ENCODE data around the gene ADM2. TPM values are rescaled to one million over a fixed set of nuclear protein-coding genes. Genes with fewer than 3 reads are reported as not detected.

Gene ADM2
- total RNA-seq, 1 donor from 2014 or later, result 23.0 TPM

DNA sequence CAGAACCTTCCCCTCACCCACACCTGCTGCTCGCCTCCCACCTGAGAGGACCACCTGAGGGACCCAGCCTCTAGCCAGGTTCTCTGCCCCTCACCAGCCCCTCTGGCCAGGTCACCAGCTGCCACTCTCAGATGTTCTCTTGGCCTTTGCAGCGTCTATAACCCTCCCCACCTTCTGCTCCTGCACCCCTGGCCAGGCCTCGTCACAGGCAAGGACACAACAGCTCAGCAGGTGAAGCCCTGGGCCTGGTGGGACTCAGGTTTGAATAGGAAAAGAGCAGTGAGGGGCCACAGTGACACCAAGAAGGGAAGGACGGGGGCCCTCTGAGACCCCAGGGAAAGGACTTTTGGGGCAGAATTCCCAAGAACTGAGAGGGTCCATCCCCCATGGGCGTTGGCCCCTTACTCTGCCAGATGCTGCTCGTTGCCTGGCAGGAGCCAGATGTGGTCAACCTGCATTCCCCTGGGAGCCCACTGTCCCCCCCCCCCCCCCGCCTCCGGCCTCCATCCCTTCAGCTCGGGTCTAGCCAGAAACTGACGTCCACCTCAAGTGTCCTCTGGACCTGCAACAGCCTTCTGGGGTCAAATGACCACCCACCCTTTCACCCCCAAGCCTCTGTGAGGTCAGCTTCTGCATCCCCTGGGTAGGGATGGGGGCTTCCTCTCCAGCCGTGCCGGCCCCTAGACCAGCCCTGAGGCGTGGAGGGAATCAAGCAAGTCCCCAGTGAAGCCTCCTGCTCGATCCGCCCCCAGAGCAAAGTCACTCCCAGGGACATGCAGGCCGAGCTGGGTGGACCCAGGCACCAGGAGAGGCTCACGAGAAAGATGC, 35.2 kb upstream of the ADM2 start:
- Histone ChIP-seq H3K9me3 (ENCODE audit: insufficient read depth, low read depth, low read length) (no peaks in the 10 kb centered on the region), H2AFZ (ENCODE audit: low read depth, low read length) (no peak overlapping the region), H3K79me2 (ENCODE audit: insufficient read depth, low read length) (no peaks in the 10 kb centered on the region), H3K4me1 (ENCODE audit: insufficient read depth, low read length) (peaks cover 7% of the 10 kb centered on the region), H3K9ac (ENCODE audit: low read length) (no peak overlapping the region), H4K20me1 (ENCODE audit: insufficient read depth, low read length) (peaks cover 52% of the 10 kb centered on the region), H3K36me3 (ENCODE audit: insufficient read depth, low read length) (no peaks in the 10 kb centered on the region), H3K4me2 (ENCODE audit: low read length) (no peak overlapping the region), H3K27me3 (ENCODE audit: insufficient read depth, low read length) (no peaks in the 10 kb centered on the region), H3K4me3 (ENCODE audit: insufficient read depth, low read depth, low read length) (no peak overlapping the region), H3K27ac (ENCODE audit: low read depth, low read length) (no peak overlapping the region)
- H3K27me3 Mint-ChIP-seq (ENCODE audit: low read depth, unreplicated experiment), result no peaks in the 10 kb centered on the region
- peaks cover 3% of the 10 kb centered on the region for H3K4me1 Mint-ChIP-seq (ENCODE audit: low read depth, unreplicated experiment)
- FAIRE-seq (no peak), DNase-seq (ENCODE audit: low read depth) (no peak)
- H3K4me3 Mint-ChIP-seq (ENCODE audit: unreplicated experiment), result no peak overlapping the region
- peak overlapping the region; percentile 66 for H3K27ac Mint-ChIP-seq (ENCODE audit: unreplicated experiment)
- TF ChIP-seq, protein P1, sequence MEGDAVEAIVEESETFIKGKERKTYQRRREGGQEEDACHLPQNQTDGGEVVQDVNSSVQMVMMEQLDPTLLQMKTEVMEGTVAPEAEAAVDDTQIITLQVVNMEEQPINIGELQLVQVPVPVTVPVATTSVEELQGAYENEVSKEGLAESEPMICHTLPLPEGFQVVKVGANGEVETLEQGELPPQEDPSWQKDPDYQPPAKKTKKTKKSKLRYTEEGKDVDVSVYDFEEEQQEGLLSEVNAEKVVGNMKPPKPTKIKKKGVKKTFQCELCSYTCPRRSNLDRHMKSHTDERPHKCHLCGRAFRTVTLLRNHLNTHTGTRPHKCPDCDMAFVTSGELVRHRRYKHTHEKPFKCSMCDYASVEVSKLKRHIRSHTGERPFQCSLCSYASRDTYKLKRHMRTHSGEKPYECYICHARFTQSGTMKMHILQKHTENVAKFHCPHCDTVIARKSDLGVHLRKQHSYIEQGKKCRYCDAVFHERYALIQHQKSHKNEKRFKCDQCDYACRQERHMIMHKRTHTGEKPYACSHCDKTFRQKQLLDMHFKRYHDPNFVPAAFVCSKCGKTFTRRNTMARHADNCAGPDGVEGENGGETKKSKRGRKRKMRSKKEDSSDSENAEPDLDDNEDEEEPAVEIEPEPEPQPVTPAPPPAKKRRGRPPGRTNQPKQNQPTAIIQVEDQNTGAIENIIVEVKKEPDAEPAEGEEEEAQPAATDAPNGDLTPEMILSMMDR (IDR thresholded peaks at IDR 0.05; ENCODE audit: insufficient read depth, low read depth, low read length), result no peak
- TF ChIP-seq EZH2 (IDR thresholded peaks at IDR 0.05; ENCODE audit: insufficient read depth, low read length), result no peak
- H3K9me3 Mint-ChIP-seq (ENCODE audit: unreplicated experiment), result no peaks in the 10 kb centered on the region
- peaks cover 9% of the 10 kb centered on the region for H3K36me3 Mint-ChIP-seq (ENCODE audit: low read depth, unreplicated experiment)

DNA sequence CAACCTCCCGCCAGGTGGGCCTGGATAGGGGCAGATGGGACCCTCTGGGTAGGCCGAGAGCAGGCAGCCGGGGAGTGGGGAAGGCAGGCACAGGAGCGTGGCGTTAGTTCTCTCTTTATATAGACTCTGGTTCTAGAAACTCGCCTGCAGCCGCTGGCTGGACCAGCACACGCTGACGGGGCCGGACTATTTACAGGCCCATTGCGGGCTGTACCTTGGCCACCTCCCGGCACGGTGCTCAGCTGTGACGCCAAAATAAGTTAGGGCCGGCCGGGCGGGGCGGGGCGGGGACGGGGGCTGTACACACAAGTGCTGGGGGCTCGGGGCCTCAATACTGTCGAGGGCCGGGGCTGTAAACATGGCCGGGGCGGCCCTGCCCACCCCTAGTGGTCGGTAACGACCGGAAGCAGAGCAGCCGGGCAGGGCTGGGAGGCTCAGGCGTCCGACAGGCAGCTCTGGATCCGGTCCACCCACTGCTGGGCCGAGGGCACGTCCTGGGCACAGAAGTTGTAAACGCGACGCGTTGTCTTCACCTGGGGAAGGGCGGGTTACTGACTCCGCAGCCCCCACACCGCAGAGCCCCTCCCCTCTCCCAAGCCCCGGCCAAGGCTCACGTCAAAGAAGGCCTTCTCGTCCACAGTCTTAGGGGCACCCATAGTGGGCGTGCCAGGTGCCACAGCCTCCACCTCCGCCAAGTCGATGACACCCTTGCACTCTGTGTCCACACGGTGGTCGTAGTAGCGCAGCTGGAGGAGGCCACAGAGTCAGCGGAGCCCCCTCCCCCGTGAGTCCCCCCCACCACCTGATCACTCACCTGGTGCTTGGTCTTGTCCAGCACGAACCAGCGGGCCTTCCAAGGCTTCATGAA, 34.4 kb upstream of the ADM2 start:
- no peak overlapping the region for H2AFZ ChIP-seq (ENCODE audit: low read depth, low read length)
- no peak overlapping the region for H3K4me3 ChIP-seq (ENCODE audit: insufficient read depth, low read depth, low read length)
- FAIRE-seq (no peak), DNase-seq (ENCODE audit: low read depth) (no peak)
- no peak overlapping the region for H3K27ac Mint-ChIP-seq (ENCODE audit: unreplicated experiment)
- TF ChIP-seq EZH2 (IDR thresholded peaks at IDR 0.05; ENCODE audit: insufficient read depth, low read length), result no peak
- TF ChIP-seq, protein P1 (IDR thresholded peaks at IDR 0.05; ENCODE audit: insufficient read depth, low read depth, low read length), result no peak
- no peak overlapping the region for H3K4me2 ChIP-seq (ENCODE audit: low read length)
- H3K27me3 ChIP-seq (ENCODE audit: insufficient read depth, low read length), result no peaks in the 10 kb centered on the region
- peaks cover 47% of the 10 kb centered on the region for H4K20me1 ChIP-seq (ENCODE audit: insufficient read depth, low read length)
- H3K27ac ChIP-seq (ENCODE audit: low read depth, low read length), result no peak overlapping the region
- no peaks in the 10 kb centered on the region for H3K9me3 ChIP-seq (ENCODE audit: insufficient read depth, low read depth, low read length)
- H3K79me2 ChIP-seq (ENCODE audit: insufficient read depth, low read length), result no peaks in the 10 kb centered on the region
- H3K9me3 Mint-ChIP-seq (ENCODE audit: unreplicated experiment), result no peaks in the 10 kb centered on the region
- peaks cover 9% of the 10 kb centered on the region for H3K36me3 Mint-ChIP-seq (ENCODE audit: low read depth, unreplicated experiment)
- H3K36me3 ChIP-seq (ENCODE audit: insufficient read depth, low read length), result no peaks in the 10 kb centered on the region
- no peaks in the 10 kb centered on the region for H3K27me3 Mint-ChIP-seq (ENCODE audit: low read depth, unreplicated experiment)
- peaks cover 7% of the 10 kb centered on the region for H3K4me1 ChIP-seq (ENCODE audit: insufficient read depth, low read length)
- no peak overlapping the region for H3K9ac ChIP-seq (ENCODE audit: low read length)
- H3K4me1 Mint-ChIP-seq (ENCODE audit: low read depth, unreplicated experiment), result peaks cover 3% of the 10 kb centered on the region
- H3K4me3 Mint-ChIP-seq (ENCODE audit: unreplicated experiment), result no peak overlapping the region
